HCT116 (cell line): Measurements from ENCODE around the gene GPANK1. TPM values are rescaled to one million over a fixed set of nuclear protein-coding genes. Genes with fewer than 3 reads are reported as not detected.

Experiments
- ATAC-seq: fragments of 200-7000 bp; cut with Tn5 transposase; 2 replicates; pipeline ENCODE4 v1.9.1; 2020; ENCODE audit warnings: mild to moderate bottlenecking, moderate library complexity
- BruUV-seq: library from RNA; stranded (reverse); fragments of 400-500 nt; replicated peaks from 2 replicates; lab custom pipeline; 2021; lab: Mats Ljungman, UMichigan
- CTCF ChIA-PET: fragments of 300-600 bp; sonication (Branson Sonifier 250); formaldehyde crosslinking; loops from one replicate; lab custom pipeline; 2021; ENCODE audit warnings: antibody characterized with exemption; lab: Charles Lee
- POLR2A ChIA-PET: fragments of 300-600, 350-600 bp; sonication (Branson Sonifier 250); formaldehyde crosslinking; loops from one replicate; lab custom pipeline; 2021; ENCODE audit warnings: antibody characterized with exemption; lab: Charles Lee
- RAD21 ChIA-PET, 2 experiments: fragments of 300-600 bp; sonication (Branson Sonifier 250); formaldehyde crosslinking; loops; one replicate each; lab custom pipeline; 2023; ENCODE audit warnings: low total read pairs in 2 of 2; ENCODE audit not compliant: uncharacterized antibody in 2 of 2, unreplicated experiment in 2 of 2, low non-redundant PET in 1 of 2; lab: Charles Lee
- DNase-seq: peaks from one replicate; pipeline ENCODE4 v3.0.0-alpha.2; 2010; ENCODE audit warnings: low read depth, low spot score
- H2AFZ ChIP-seq: fragments of 200-600 bp; shearing (Covaris generic), sonication (generic); 2 replicates; pipeline ENCODE4 v1.6.1; 2017; ENCODE audit warnings: low read depth, mixed run types, mixed read lengths, antibody characterized with exemption, low read length; ENCODE audit not compliant: poor library complexity, severe bottlenecking
- H3K27ac ChIP-seq: 2 replicates; pipeline ENCODE4 v1.5.1; 2012; ENCODE audit warnings: low read depth, low read length
- H3K27me3 ChIP-seq: fragments of 200-600 bp; sonication (generic); 2 replicates; pipeline ENCODE4 v1.6.1; 2016; ENCODE audit warnings: mixed run types, low read length, mixed read lengths; ENCODE audit not compliant: insufficient read depth
- H3K36me3 ChIP-seq, 2 experiments: fragments of 200-500 bp in 1 of 2; fragments of 200-600 bp in 1 of 2; sonication (Bioruptor generic) in 1 of 2; sonication (generic) in 1 of 2; 2 replicates each; pipeline versions ENCODE4 v1.5.1 to v1.6.1; 2014 to 2016; ENCODE audit warnings: low read length in 2 of 2, inconsistent platforms in 1 of 2, mixed read lengths in 1 of 2, mixed run types in 1 of 2; ENCODE audit not compliant: insufficient read depth in 2 of 2, control insufficient read depth in 1 of 2
- H3K4me1 ChIP-seq, 2 experiments: fragments of 200-600 bp in 1 of 2; sonication (generic) in 1 of 2; 2 replicates each; pipeline versions ENCODE4 v1.5.1 to v1.6.1; 2012 to 2017; ENCODE audit warnings: low read length in 2 of 2, inconsistent platforms in 1 of 2, mild to moderate bottlenecking in 1 of 2, mixed read lengths in 1 of 2, mixed run types in 1 of 2, moderate library complexity in 1 of 2; ENCODE audit not compliant: insufficient read depth in 2 of 2, control insufficient read depth in 1 of 2
- H3K4me2 ChIP-seq: fragments of 200-600 bp; sonication (generic); 2 replicates; pipeline ENCODE4 v1.6.1; 2017; ENCODE audit warnings: mixed run types, low read length, mixed read lengths
- H3K4me3 ChIP-seq, 2 experiments: fragments of 200-600 bp in 1 of 2; sonication (generic) in 1 of 2; replicated peaks in 1 of 2; 2 replicates each; pipeline ENCODE4 v1.5.1; 2011 to 2016; ENCODE audit warnings: low read length in 2 of 2, control low read depth in 1 of 2, low read depth in 1 of 2, mild to moderate bottlenecking in 1 of 2, mixed read lengths in 1 of 2, mixed run types in 1 of 2
- H3K79me2 ChIP-seq: fragments of 200-600 bp; sonication (generic); 2 replicates; pipeline ENCODE4 v1.6.1; 2017; ENCODE audit warnings: mild to moderate bottlenecking, mixed run types, low read length, moderate library complexity, mixed read lengths; ENCODE audit not compliant: insufficient read depth
- H3K9ac ChIP-seq: fragments of 200-600 bp; sonication (generic); 2 replicates; pipeline ENCODE4 v1.6.1; 2016; ENCODE audit warnings: low read length, mixed read lengths
- H3K9me2 ChIP-seq: fragments of 200-600 bp; sonication (generic), shearing (Covaris generic); 2 replicates; pipeline ENCODE4 v1.6.1; 2017; ENCODE audit warnings: mixed run types, mild to moderate bottlenecking, moderate library complexity; ENCODE audit not compliant: insufficient read depth
- H3K9me3 ChIP-seq, 2 experiments: fragments of 200-500 bp in 1 of 2; fragments of 200-600 bp in 1 of 2; sonication (Bioruptor generic) in 1 of 2; sonication (generic) in 1 of 2; 2 replicates each; pipeline ENCODE4 v1.6.1; 2014 to 2017; ENCODE audit warnings: low read length in 2 of 2, mixed read lengths in 2 of 2, inconsistent platforms in 1 of 2, low read depth in 1 of 2, mild to moderate bottlenecking in 1 of 2, mixed run types in 1 of 2, moderate library complexity in 1 of 2; ENCODE audit not compliant: control insufficient read depth in 1 of 2, insufficient read depth in 1 of 2
- H4K20me1 ChIP-seq: fragments of 200-600 bp; sonication (generic), shearing (Covaris generic); 2 replicates; pipeline ENCODE4 v1.6.1; 2017; ENCODE audit warnings: mixed run types, mild to moderate bottlenecking, moderate library complexity; ENCODE audit not compliant: insufficient read depth
- CBX3 ChIP-seq: IDR thresholded peaks from 2 replicates; pipeline ENCODE4 v1.6.1; 2012; ENCODE audit warnings: low read depth
- CTCF ChIP-seq, 3 experiments: fragments of 200-600 bp in 1 of 3; sonication (generic) in 1 of 3; IDR thresholded peaks in 2 of 3; conservative IDR thresholded peaks in 1 of 3; 2 replicates each; pipeline ENCODE4 v1.5.1; 2012 to 2017; ENCODE audit warnings: low read depth in 2 of 3, low read length in 2 of 3, antibody characterized with exemption in 1 of 3, borderline replicate concordance in 1 of 3, control low read depth in 1 of 3, mild to moderate bottlenecking in 1 of 3, mixed read lengths in 1 of 3, mixed run types in 1 of 3, moderate library complexity in 1 of 3; ENCODE audit not compliant: insufficient read depth in 1 of 3
- EGR1 ChIP-seq: IDR thresholded peaks from 2 replicates; pipeline ENCODE4 v1.6.1; 2012; ENCODE audit warnings: low read depth
- EZH2 ChIP-seq: fragments of 200-600 bp; sonication (generic); IDR thresholded peaks from 2 replicates; pipeline ENCODE4 v1.6.1; 2017; ENCODE audit warnings: antibody characterized with exemption, mixed run types
- JUND ChIP-seq: IDR thresholded peaks from 2 replicates; pipeline ENCODE4 v1.6.1; 2012
- MAX ChIP-seq: IDR thresholded peaks from 2 replicates; pipeline ENCODE4 v1.6.1; 2012
- POLR2A ChIP-seq: IDR thresholded peaks from 2 replicates; pipeline ENCODE4 v1.7.0; 2011; ENCODE audit warnings: borderline replicate concordance; ENCODE audit not compliant: insufficient read depth, insufficient read length; ENCODE audit errors: extremely low read depth
- RAD21 ChIP-seq: IDR thresholded peaks from 2 replicates; pipeline ENCODE4 v1.6.1; 2012; ENCODE audit warnings: low read depth, mild to moderate bottlenecking
- SIN3A ChIP-seq: IDR thresholded peaks from 2 replicates; pipeline ENCODE4 v1.6.1; 2012; ENCODE audit warnings: low read depth
- SP1 ChIP-seq: IDR thresholded peaks from 2 replicates; pipeline ENCODE4 v1.6.1; 2012; ENCODE audit warnings: low read depth
- SRF ChIP-seq: IDR thresholded peaks from 2 replicates; pipeline ENCODE4 v1.6.1; 2012; ENCODE audit warnings: low read depth
- YY1 ChIP-seq: IDR thresholded peaks from 2 replicates; pipeline ENCODE4 v1.6.1; 2011; ENCODE audit warnings: low read length, low read depth, moderate library complexity, mild to moderate bottlenecking; ENCODE audit not compliant: insufficient replicate concordance; ENCODE audit errors: extremely low read depth
- intact Hi-C: fragments of 100-400 bp; cut with micrococcal nuclease; formaldehyde crosslinking; loops from 2 replicates; pipeline ENCODE4 v1.10.0; 2022
- total RNA-seq: library from RNA; stranded (reverse); gene quantifications from one replicate; pipeline ENCODE4 v1.2.1, GENCODE V29; 2021; ENCODE audit not compliant: unreplicated experiment

The GPANK1 gene
- total RNA-seq, 1 experiment from 2014 or later = 14.8 TPM

GRCh38 chr6:31705931-31706330 lies 41.1 kb upstream of the GPANK1 start:
- TF ChIP-seq YY1 (no peak), RAD21 (no peak), EGR1 (no peak), SP1 (no peak), JUND (no peak), SRF (no peak), EZH2 (no peak), SIN3A (no peak), CBX3 (no peak), POLR2A (no peak), MAX (no peak), CTCF (IDR thresholded peaks at IDR 0.05 in 2 of 3, conservative IDR thresholded peaks at IDR 0.05 in 1 of 3; ENCODE audit: borderline replicate concordance in 1 of 3, insufficient read depth in 1 of 3, low read depth in 2 of 3, low read length in 2 of 3) (no peak)
- Histone ChIP-seq H3K9me3 (no peaks in the 10 kb centered on the region), H4K20me1 (no peaks in the 10 kb centered on the region), H3K79me2 (peaks cover 13% of the 10 kb centered on the region), H3K9ac (no peak overlapping the region), H3K27me3 (no peaks in the 10 kb centered on the region), H3K27ac (no peak overlapping the region), H3K4me1 (peaks cover 8 to 21% of the 10 kb centered on the region in 2 experiments; a peak in 3 of 4 replicates), H3K36me3 (no peaks in the 10 kb centered on the region), H2AFZ (no peak overlapping the region), H3K4me2 (no peak overlapping the region), H3K9me2 (no peaks in the 10 kb centered on the region), H3K4me3 (no peak overlapping the region)
- intact Hi-C loops = no loop called here
- ATAC-seq (no peak), DNase-seq (no peak)
- ChIA-PET RAD21 (no interaction called here), POLR2A (no interaction called here), CTCF (no interaction called here)
- no TSS peak for BruUV-seq
